A673 (cell line): ENCODE data around the gene PHYHD1.

Experiments used
- CTCF ChIP-seq: fragments of 300-800, 200-600 bp; sonication (generic); conservative IDR thresholded peaks from 2 replicates; pipeline ENCODE4 v1.5.1; 2017; ENCODE audit warnings: low read depth, mild to moderate bottlenecking, antibody characterized with exemption, low read length, moderate library complexity, mixed read lengths
- EZH2 ChIP-seq: fragments of 200-600 bp; sonication (generic); IDR thresholded peaks from 2 replicates; pipeline ENCODE4 v1.6.1; 2017; ENCODE audit warnings: borderline replicate concordance, low read depth, mild to moderate bottlenecking, mixed read lengths, antibody characterized with exemption, low read length; ENCODE audit not compliant: poor library complexity, severe bottlenecking

- TF ChIP-seq CTCF (no peak), EZH2 (no peak)
Measured at GRCh38 chr9:128986671-128987070, 65.9 kb downstream of the PHYHD1 start.
